T-helper 1 cell treated with Interleukin-12 subunit alpha and Interleukin-12 subunit beta and Interleukin-4 antibody, amounts not matched to agents 30 ng/mL and 1 ng/mL, for 36 hours (primary cell): ENCODE results near the gene TACR1. TPM values are rescaled to one million over a fixed set of nuclear protein-coding genes. Genes with fewer than 3 reads are reported as not detected.

Experiments
- intact Hi-C: fragments of 100-400 bp; cut with micrococcal nuclease; formaldehyde crosslinking; loops from one replicate; pipeline ENCODE4 v1.15.1; 2024
- total RNA-seq: library from RNA; stranded (reverse); gene quantifications from 2 replicates; pipeline ENCODE4 v1.2.3, GENCODE V29; 2022

TACR1 gene
- total RNA-seq, 1 donor from 2014 or later, result not detected

DNA sequence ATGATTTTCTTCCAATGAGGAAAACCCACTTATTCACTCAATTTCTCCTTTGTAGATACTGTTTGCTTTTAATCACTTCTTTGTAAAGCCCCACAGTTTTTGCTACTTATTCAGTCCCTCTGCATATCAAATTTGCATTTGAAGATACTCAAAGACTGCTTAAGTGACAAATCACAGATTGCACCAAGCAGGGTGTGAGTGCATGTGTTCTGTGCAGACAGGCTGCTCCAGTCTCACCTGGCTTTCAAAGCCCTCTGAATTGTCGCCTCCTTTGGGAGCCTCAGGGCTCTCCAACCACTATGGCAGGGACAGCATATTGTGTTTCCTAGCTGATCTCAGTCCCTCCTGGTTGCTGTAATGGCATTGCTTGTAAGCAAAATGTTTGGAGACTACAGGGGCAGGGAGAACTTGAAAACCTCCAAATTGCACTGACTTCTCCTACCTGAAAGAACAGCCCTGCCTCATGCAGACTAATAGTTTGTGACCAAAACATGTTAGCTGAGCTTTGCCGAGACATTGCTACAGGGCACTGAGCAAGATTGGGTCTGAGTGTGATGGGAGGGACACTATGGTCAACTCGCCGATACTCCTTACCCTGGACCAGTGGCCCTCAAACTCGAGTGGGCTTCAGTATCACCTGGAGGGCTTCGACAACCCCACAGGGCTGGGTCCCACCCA lies 144.0 kb downstream of the TACR1 start:
- intact Hi-C loops, result loop anchor here (10.0 kb wide), 1 partner anchor 360 kb away; no protein-coding TSS in a partner anchor

DNA sequence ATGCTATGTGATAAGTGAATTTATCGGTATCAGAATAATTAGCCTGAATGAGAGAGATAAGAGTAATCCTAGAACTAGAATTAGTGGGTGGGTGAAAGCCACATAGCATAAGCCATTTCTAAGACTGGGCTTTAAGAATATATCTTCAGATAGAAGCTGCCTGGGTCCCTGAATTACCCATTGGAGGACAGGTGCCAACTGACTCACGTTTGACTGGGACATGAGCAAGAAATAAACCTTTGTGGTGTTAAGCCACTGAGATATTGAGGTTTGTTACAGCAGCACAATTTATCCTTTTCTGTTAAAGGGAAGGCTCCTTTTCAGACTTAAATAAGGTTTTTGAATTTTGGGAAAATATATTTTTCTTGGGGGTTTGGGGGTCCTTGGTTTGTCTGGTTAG lies 145.0 kb downstream of the TACR1 start:
- intact Hi-C loops, result loop anchor here (5.0 to 10.0 kb wide), 2 partner anchors 348 to 359 kb away; no protein-coding TSS in a partner anchor

- intact Hi-C loops, result loop anchor here (5.0 to 10.0 kb wide), 2 partner anchors 349 to 359 kb away; no protein-coding TSS in a partner anchor
Observed at GRCh38 chr2:75053484-75054112, 145.7 kb downstream of the TACR1 start.

- intact Hi-C loops, result no loop called here
Observed at GRCh38 chr2:75047992-75048625, 151.2 kb downstream of the TACR1 start.

DNA sequence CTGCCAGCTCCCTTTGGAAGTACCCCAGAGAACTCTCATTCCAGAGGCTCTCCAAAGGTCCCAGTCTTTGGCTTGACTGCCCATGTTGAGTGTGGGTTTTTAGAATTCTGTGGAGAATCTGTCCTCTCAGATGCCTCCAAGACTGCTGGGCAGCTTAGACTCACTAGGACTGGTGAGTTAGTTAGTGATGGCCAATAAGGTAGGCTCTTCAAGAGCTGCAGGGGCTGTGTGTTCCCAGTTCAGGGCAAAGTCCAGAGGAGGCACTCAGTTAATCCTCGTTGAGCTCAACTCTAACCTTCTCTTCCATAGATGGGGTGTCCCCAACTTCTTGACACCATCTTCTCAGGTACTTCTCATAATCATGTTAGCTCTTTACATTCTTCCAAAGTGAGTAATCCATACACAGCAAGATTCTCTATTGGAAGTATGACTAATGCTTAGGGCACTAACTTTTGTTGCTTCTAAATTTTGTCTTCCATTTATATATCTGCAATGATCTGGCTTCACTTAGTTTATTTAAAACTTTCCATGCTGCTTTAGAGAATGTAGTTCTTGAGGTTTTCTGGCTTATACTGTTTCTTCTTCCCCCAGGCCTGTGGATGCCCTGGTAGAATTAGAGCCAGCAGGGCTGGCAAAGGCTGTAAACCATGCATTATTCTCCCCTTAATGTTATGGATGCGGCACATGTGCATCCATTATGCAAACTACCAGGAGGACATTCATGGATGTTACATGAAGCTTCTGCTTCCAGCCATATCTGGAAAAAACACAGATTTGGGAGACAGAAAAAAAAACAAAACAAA lies 151.9 kb downstream of the TACR1 start:
- intact Hi-C loops, result no loop called here

DNA sequence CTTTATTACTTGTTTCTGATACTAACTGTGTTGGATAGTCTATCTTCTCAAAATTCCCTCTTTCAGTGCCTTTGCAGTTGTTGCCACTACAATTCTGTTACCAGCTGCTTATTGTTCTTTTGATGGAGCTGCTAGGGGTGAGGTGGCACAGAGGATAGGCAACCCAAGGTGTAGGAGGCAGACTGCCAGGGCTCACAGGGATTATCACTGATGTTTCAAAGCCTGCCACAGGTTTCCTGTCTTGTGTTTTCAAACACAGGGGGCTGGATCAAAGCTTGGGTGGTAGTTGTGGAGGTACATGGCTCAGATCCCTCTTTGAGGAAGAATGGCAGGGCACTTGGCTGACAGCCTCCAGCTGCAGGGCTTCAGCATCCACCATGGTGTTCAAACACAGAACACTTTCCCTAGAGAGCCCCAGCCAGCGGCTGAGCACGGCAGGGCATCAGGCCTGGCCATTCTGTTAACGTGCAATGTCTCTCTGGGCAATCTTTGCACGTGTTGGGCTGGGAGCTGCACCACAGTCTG lies 153.7 kb downstream of the TACR1 start:
- intact Hi-C loops, result no loop called here

GRCh38 chr2:75044291-75044690 lies 155.0 kb downstream of the TACR1 start:
- intact Hi-C loops, result no loop called here

DNA sequence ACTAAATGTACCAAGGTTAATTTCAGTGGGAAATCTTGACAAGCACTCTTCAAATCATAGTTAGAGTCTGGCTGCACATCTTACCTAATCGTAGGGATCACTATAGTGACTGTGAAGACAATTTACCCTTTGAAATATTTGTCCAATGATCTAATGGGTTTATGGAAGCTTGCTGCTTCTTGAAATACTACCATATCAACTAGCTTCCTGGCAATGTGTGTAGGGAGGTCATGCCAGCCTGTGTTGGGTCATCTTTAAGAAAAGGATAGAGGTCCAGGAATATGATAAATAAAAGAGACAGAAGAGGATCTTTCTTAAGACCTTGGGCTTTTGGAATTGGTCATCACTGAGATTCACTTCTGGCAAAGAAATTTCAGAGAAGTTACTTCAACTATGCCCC lies 156.5 kb downstream of the TACR1 start:
- intact Hi-C loops, result no loop called here

GRCh38 chr2:75041731-75042600 lies 157.4 kb downstream of the TACR1 start:
- intact Hi-C loops, result no loop called here

GRCh38 chr2:75041226-75041625 lies 158.1 kb downstream of the TACR1 start:
- intact Hi-C loops, result no loop called here

GRCh38 chr2:75035444-75036353 lies 163.6 kb downstream of the TACR1 start:
- intact Hi-C loops, result no loop called here

- intact Hi-C loops, result no loop called here
Observed at GRCh38 chr2:75033516-75033915, 165.8 kb downstream of the TACR1 start.

- intact Hi-C loops, result no loop called here
Observed at GRCh38 chr2:75031906-75032803, 167.2 kb downstream of the TACR1 start.

DNA sequence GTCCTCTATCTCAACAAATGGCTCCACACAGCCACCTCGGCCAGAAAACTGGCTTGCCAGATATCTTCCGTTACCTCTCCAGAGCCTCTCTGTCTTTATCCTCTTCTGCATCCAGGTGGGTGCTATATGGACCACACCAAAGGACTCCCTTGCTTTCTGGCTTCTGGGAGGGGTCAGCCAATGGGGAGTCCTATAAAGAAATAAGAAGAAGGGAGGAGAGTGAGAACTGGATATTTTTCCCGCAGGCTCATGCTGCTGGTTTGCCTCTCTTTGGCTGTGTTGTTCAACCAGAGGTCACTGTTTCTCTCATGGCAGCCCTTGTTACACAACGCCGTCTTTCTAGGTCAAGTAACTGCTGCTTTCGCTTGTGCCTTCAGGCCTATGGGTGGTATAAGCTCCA lies 168.1 kb downstream of the TACR1 start:
- intact Hi-C loops, result no loop called here

DNA sequence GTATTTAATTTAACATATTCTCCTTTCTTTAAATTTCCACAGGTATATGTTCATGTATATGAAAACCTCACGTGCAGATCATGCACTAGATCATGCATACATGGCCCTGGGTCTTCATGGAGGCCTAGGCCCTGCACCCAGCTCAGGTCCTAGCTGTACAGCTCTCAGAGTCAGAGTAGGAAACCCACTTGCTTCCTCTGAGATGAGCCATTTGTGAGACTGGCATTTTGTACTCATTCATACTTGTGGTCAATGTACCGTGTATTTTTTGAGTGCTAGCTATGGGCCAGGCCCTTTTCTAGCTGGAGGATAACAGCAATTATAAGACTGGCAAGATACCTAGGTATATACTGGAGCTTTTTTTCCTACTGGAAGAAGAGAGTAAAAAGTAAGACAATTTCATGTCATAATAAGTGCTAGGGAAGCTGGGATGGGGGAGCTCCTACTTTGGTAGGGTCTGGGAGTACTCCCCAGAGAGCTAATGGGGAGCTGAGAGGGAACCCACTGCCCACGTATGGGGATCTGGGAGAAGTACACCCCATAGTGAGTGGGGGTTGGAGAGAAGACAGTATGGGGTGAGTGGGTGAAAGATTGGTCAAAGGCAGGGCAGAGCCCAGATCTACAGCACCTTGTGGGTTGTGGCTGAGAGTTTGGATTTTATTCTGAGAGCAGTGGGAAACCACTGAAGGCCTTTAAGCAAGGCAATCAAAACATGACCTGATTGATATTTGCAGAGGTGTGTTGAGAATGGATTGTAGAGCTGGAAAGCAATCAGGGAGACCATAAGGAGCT lies 168.9 kb downstream of the TACR1 start:
- intact Hi-C loops, result no loop called here

GRCh38 chr2:75027886-75028285 lies 171.4 kb downstream of the TACR1 start:
- intact Hi-C loops, result no loop called here

GRCh38 chr2:75025633-75026380 lies 173.5 kb downstream of the TACR1 start:
- intact Hi-C loops, result no loop called here
